Smooth muscle cell of trachea (primary cell): Measurements from ENCODE around the gene PIWIL1. TPM values are rescaled to one million over a fixed set of nuclear protein-coding genes. Genes with fewer than 3 reads are reported as not detected.

Source experiments
- total RNA-seq: library from RNA; depleted of rRNA; stranded (reverse); fragments of >200 nt; gene quantifications from 2 replicates; pipeline ENCODE4 v1.2.1, GENCODE V29; 2014

The PIWIL1 gene
- total RNA-seq: 0.17 TPM in 1 of 2 replicates, not detected in the other

DNA sequence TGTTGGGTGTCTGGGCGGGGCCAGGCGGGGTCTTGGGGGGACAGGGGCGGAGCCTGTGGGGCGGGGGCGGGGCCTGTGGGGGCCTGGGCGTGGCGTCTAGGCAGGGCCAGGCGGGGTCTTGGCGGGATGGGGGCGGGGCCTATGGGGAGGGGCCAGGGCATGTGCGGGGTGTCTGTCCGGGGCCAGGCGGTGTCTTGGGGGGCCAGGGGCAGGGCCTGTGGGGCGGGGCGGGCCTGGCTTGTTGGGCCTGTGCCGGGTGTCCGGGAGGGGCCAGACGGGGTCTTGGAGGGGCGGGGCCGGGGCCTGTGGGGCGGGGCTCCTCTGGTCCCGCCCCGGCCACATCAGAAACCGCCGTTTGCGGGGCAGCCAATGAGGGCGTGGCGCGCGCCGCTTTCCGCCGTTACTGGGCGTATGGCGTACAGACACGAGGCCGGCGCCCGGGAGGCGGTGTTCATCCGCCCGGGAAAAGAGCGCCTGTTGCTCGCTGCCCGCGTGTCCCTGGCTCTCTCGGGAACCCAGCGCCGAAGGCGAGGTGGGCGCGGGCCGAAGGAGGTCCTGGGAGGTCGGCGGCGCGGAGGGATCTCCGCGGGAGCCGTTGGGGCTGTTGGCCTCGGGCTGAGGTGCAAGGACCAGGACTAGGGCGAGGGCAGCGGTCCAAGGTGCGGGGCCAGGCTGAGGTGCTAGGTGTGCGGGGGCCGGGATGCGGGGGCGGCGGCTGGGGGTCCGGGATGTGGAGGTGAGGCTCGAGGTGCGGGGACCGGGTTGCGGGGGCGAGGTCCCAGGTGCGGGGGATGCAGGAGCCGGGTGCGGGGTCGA, at the start of gene PIWIL1:
TSS of gene PIWIL1 (plus strand) at position 400 of the 816 bp plus-strand sequence. CDS start 4,705 bp downstream, outside the sequence.

Other genes starting within 250 kb of the PIWIL1 start
- gene FZD10, start 175.4 kb upstream of the PIWIL1 start, total RNA-seq: not detected in 2 replicates